K562 (cell line): ENCODE results near the gene MYO1B. TPM values are rescaled to one million over a fixed set of nuclear protein-coding genes. Genes with fewer than 3 reads are reported as not detected.

Source experiments
- ATAC-seq: fragments of 200-7000 bp; cut with Tn5 transposase; 3 replicates; pipeline ENCODE4 v1.9.1; 2020; ENCODE audit warnings: moderate library complexity
- BruUV-seq: library from RNA; stranded (reverse); fragments of 400-500 nt; replicated peaks from 2 replicates; lab custom pipeline; 2021; lab: Mats Ljungman, UMichigan
- CTCF ChIA-PET: fragments of 300-600 bp; formaldehyde crosslinking; extraction: SDS; loops from one replicate; lab custom pipeline; 2021; ENCODE audit warnings: low intra/inter-chr PET ratio; lab: Yijun Ruan, JAX
- POLR2A ChIA-PET: fragments of 300-600, 350-650 bp; sonication (Branson Sonifier 250); formaldehyde crosslinking; extraction: SDS; loops from one replicate; lab custom pipeline; 2021; ENCODE audit warnings: antibody characterized with exemption, inconsistent platforms; lab: Yijun Ruan, JAX
- DNase-seq, 4 experiments: peaks; one replicate each; pipeline versions ENCODE4 v3.0.0 to v3.0.0-alpha.2; 2011 to 2018; ENCODE audit warnings: low spot score in 3 of 4, mixed read lengths in 3 of 4; ENCODE audit errors: extremely low read depth in 1 of 4
- FAIRE-seq: peaks from 2 replicates; lab custom pipeline; 2011; peaks lifted over from hg19 to GRCh38; lab: Jason Lieb, UNC
- H2AFZ ChIP-seq: 2 replicates; pipeline ENCODE4 v1.6.0; 2011; ENCODE audit warnings: low read depth, low read length, control low read depth, inconsistent platforms
- H3K27ac ChIP-seq: fragments of 200-600 bp; 3 replicates; pipeline ENCODE4 v1.8.0; 2011; ENCODE audit warnings: low read depth, mild to moderate bottlenecking, control low read depth, inconsistent platforms, low read length, moderate library complexity, mixed read lengths; ENCODE audit errors: extremely low read depth
- H3K27me3 ChIP-seq, 2 experiments: fragments of 300-600 bp in 1 of 2; 2 replicates in 1 of 2; 3 replicates in 1 of 2; pipeline versions ENCODE4 v1.6.0 to v1.8.0; 2011; ENCODE audit warnings: inconsistent platforms in 2 of 2, low read length in 2 of 2, mild to moderate bottlenecking in 1 of 2, mixed read lengths in 1 of 2, moderate library complexity in 1 of 2; ENCODE audit not compliant: control insufficient read depth in 2 of 2, insufficient read depth in 2 of 2
- H3K36me3 ChIP-seq: fragments of 300-600 bp; 3 replicates; pipeline ENCODE4 v1.8.0; 2011; ENCODE audit warnings: mild to moderate bottlenecking, low read length, inconsistent platforms; ENCODE audit not compliant: control insufficient read depth, insufficient read depth
- H3K4me1 ChIP-seq, 2 experiments: fragments of 200-600 bp in 1 of 2; replicated peaks in 1 of 2; 2 replicates in 1 of 2; 3 replicates in 1 of 2; pipeline versions ENCODE4 v1.5.1 to v1.8.0; 2011; ENCODE audit warnings: inconsistent platforms in 2 of 2, low read length in 2 of 2, mild to moderate bottlenecking in 1 of 2, mixed read lengths in 1 of 2, moderate library complexity in 1 of 2; ENCODE audit not compliant: control insufficient read depth in 2 of 2, insufficient read depth in 2 of 2
- H3K4me2 ChIP-seq: 2 replicates; pipeline ENCODE4 v1.6.1; 2011; ENCODE audit warnings: low read length, control low read depth, inconsistent platforms, mixed read lengths; ENCODE audit not compliant: insufficient read depth
- H3K4me3 ChIP-seq: fragments of 200-600 bp; sonication (generic), shearing (Covaris generic); 2 replicates; pipeline ENCODE4 v1.5.1; 2016; ENCODE audit warnings: control low read depth, inconsistent platforms
- H3K79me2 ChIP-seq: fragments of 200-600 bp; 3 replicates; pipeline ENCODE4 v1.8.0; 2011; ENCODE audit warnings: low read length, inconsistent platforms; ENCODE audit not compliant: control insufficient read depth, insufficient read depth
- H3K9ac ChIP-seq, 2 experiments: 2 replicates each; pipeline versions ENCODE4 v1.6.0 to v1.6.1; 2011; ENCODE audit warnings: low read depth in 2 of 2, low read length in 2 of 2, control low read depth in 1 of 2, inconsistent platforms in 1 of 2, mild to moderate bottlenecking in 1 of 2, mixed read lengths in 1 of 2; ENCODE audit not compliant: insufficient read depth in 1 of 2
- H3K9me1 ChIP-seq: one replicate; pipeline ENCODE4 v1.6.0; 2011; ENCODE audit warnings: inconsistent platforms, mild to moderate bottlenecking, low read length, moderate library complexity; ENCODE audit not compliant: control insufficient read depth, insufficient read depth
- H3K9me3 ChIP-seq: replicated peaks from 2 replicates; pipeline ENCODE4 v1.5.1; 2011; ENCODE audit warnings: low read depth, low read length, inconsistent platforms; ENCODE audit not compliant: control insufficient read depth, insufficient read depth
- H4K20me1 ChIP-seq: replicated peaks from 2 replicates; pipeline ENCODE4 v1.6.1; 2011; ENCODE audit warnings: low read length, inconsistent platforms, mixed read lengths; ENCODE audit not compliant: control insufficient read depth, insufficient read depth
- ARHGAP35 ChIP-seq: fragments of 450-650 bp; IDR thresholded peaks from 2 replicates; pipeline ENCODE4 v1.6.1; 2018; ENCODE audit not compliant: partially characterized antibody
- CHD7 ChIP-seq: fragments of 200-600 bp; sonication (generic); IDR thresholded peaks from one replicate; pipeline ENCODE4 v1.6.1; 2012; ENCODE audit warnings: mild to moderate bottlenecking, low read depth, low read length, inconsistent platforms
- FOXA1 ChIP-seq: fragments of 450-650 bp; IDR thresholded peaks from 2 replicates; pipeline ENCODE4 v1.6.1; 2016; ENCODE audit warnings: mild to moderate bottlenecking, borderline replicate concordance
- MECOM ChIP-seq: fragments of 250-450 bp; sonication (Bioruptor Pico); IDR thresholded peaks from 2 replicates; pipeline ENCODE4 v1.8.0; 2022; ENCODE audit warnings: inconsistent platforms
- MTA2 ChIP-seq: fragments of 450-650 bp; IDR thresholded peaks from 2 replicates; pipeline ENCODE4 v1.6.1; 2016; ENCODE audit warnings: low read depth
- NBN ChIP-seq: fragments of 450-650 bp; IDR thresholded peaks from 2 replicates; pipeline ENCODE4 v1.6.1; 2016; ENCODE audit warnings: low read depth, mild to moderate bottlenecking
- RHOXF2B ChIP-seq: fragments of 250-450 bp; sonication (Bioruptor Pico); conservative IDR thresholded peaks from 2 replicates; pipeline ENCODE4 v1.5.1; 2021
- RUNX1 ChIP-seq: sonication (generic); IDR thresholded peaks from 2 replicates; pipeline ENCODE4 v1.6.1; 2016; ENCODE audit warnings: antibody characterized with exemption, low read depth
- ZNF133 ChIP-seq: fragments of 250-450 bp; sonication (Bioruptor Pico); IDR thresholded peaks from 2 replicates; pipeline ENCODE4 v1.4.0; 2020; ENCODE audit warnings: mild to moderate bottlenecking
- ZNF143 ChIP-seq: sonication (generic); formaldehyde crosslinking; IDR thresholded peaks from 2 replicates; pipeline ENCODE4 v1.9.0; 2022; ENCODE audit warnings: mild to moderate bottlenecking, missing genetic modification reagents
- ZNF175 ChIP-seq: fragments of 200-800 bp; sonication (Bioruptor generic); IDR thresholded peaks from 2 replicates; pipeline ENCODE4 v1.6.1; 2016; ENCODE audit warnings: low read depth, mild to moderate bottlenecking, missing genetic modification characterization, missing compliant biosample characterization
- ZNF217 ChIP-seq: sonication (generic); formaldehyde crosslinking; IDR thresholded peaks from 2 replicates; pipeline ENCODE4 v1.8.0; 2022; ENCODE audit warnings: mild to moderate bottlenecking, missing genetic modification reagents
- ZNF224 ChIP-seq: sonication (generic); formaldehyde crosslinking; IDR thresholded peaks from 2 replicates; pipeline ENCODE4 v1.8.0; 2022; ENCODE audit warnings: mild to moderate bottlenecking, missing genetic modification reagents
- WGBS: fragments of 100-300 bp; shearing (Covaris generic); methylation state at CpG from one replicate; pipeline ENCODE4 v1.1.6; 2016; ENCODE audit warnings: low coverage, mixed read lengths; ENCODE audit not compliant: insufficient coverage; ENCODE audit errors: missing lambda C conversion rate; 5-methylcytosine and 5-hydroxymethylcytosine counted together
- in situ Hi-C: fragments of 300-500 bp; cut with MboI; formaldehyde crosslinking; loops from 4 replicates; pipeline ENCODE4 v1.15.0; 2018; ENCODE audit warnings: inconsistent platforms, mixed read lengths
- intact Hi-C: fragments of 100-400 bp; cut with micrococcal nuclease; formaldehyde crosslinking; loops from 2 replicates; pipeline ENCODE4 v1.14.2; 2022
- polyA plus RNA-seq, 8 experiments: library from polyadenylated mRNA; depleted of rRNA in 4 of 8; stranded (reverse) in 5 of 8; unstranded in 3 of 8; fragments of >200 nt; fragmentation: Nextera tagmentation in 2 of 8; fragmentation: Illumina TruSeq in 1 of 8; extraction: Ambion mirVana in 2 of 8; extraction: Trizol in 1 of 8; gene quantifications; 2 replicates each; pipeline versions ENCODE4 v1.2.1 to v1.2.3, GENCODE V29; 2011 to 2014; ENCODE audit warnings: inconsistent platforms in 1 of 8, missing spikeins in 1 of 8
- total RNA-seq, 7 experiments: library from RNA; depleted of rRNA in 6 of 7; stranded (reverse); fragments of >200 nt in 6 of 7; fragmentation: Illumina TruSeq in 2 of 7; extraction: Trizol in 2 of 7; gene quantifications; 2 replicates each; pipeline versions ENCODE4 v1.2.1 to v1.2.3, GENCODE V29; 2011 to 2021; ENCODE audit warnings: low replicate concordance in 1 of 7

MYO1B gene
- total and polyA plus RNA-seq, 9 of the 15 experiments (the other 6 are each of a cell fraction or from before 2014, with no cell fraction given), result 0.04 to 0.33 (median 0.20) TPM; not detected in 5

- TF ChIP-seq ZNF143 (CRISPR knock-in tag) (no peak), MECOM (CRISPR knock-in tag) (no peak), ZNF217 (no peak), ARHGAP35 (no peak)
- TF ChIP-seq, all 486 proteins: peak for 0
Measured at GRCh38 chr2:191396794-191397193, 151.6 kb downstream of the MYO1B start (continued).

GRCh38 chr2:191399601-191400000, 154.4 kb downstream of the MYO1B start:
- POLR2A ChIA-PET, result no interaction called here
- CTCF ChIA-PET, result no interaction called here
- DNase-seq (no peak), ATAC-seq (no peak), FAIRE-seq (no peak)
- H3K9me3 ChIP-seq, result no peaks in the 10 kb centered on the region
- H3K27me3 ChIP-seq, result peaks cover 0 to 4% of the 10 kb centered on the region in 2 experiments; a peak in 2 of 5 replicates
- H3K4me1 ChIP-seq, result no peaks in the 10 kb centered on the region
- H3K27ac ChIP-seq, result no peak overlapping the region
- no peak overlapping the region for H3K9ac ChIP-seq
- H3K4me3 ChIP-seq, result no peak overlapping the region
- H3K4me2 ChIP-seq, result no peak overlapping the region
- in situ Hi-C loops (no loop called here), intact Hi-C loops (no loop called here)
- no peaks in the 10 kb centered on the region for H3K9me1 ChIP-seq
- no peaks in the 10 kb centered on the region for H3K79me2 ChIP-seq
- H2AFZ ChIP-seq, result no peak overlapping the region
- no peaks in the 10 kb centered on the region for H3K36me3 ChIP-seq
- no TSS peak for BruUV-seq
- WGBS, result 0% methylated on average over 3 of the region's 5 CpGs
- H4K20me1 ChIP-seq, result no peaks in the 10 kb centered on the region
- TF ChIP-seq ZNF224 (no peak), ZNF175 (CRISPR knock-in tag) (no peak), RUNX1 (no peak), ZNF133 (CRISPR knock-in tag) (no peak), MTA2 (no peak), CHD7 (no peak), RHOXF2B (CRISPR knock-in tag) (no peak), NBN (no peak), FOXA1 (no peak)
